T47D (cell line): ENCODE results near the gene CHAT.
A peak's percentile ranks its signal among the peaks of the same experiment; 100 is the strongest.
"Not testable (repeated sequence)": the region's sequence is repeated elsewhere in the genome, so short reads cannot be mapped to it uniquely, and the experiment has no call there.

Experiments
- DNase-seq, 2 experiments: peaks; one replicate each; pipeline versions ENCODE4 v3.0.0 to v3.0.0-alpha.2; 2011 to 2012; ENCODE audit warnings: low read depth in 1 of 2, low spot score in 1 of 2
- JUND ChIP-seq: IDR thresholded peaks from 2 replicates; pipeline ENCODE4 v1.6.1; 2012; ENCODE audit warnings: low read depth
- in situ Hi-C: cut with HindIII; loops from 2 replicates; pipeline ENCODE4 v1.10.0; 2016; ENCODE audit warnings: low sequenced_read_pairs, low pct_unique_long_range_greater_than_20kb

The CHAT gene

GRCh38 chr10:49661140-49661856 lies 47.5 kb downstream of the CHAT start:
- peak in 1 of 2 experiments; percentile 36 for DNase-seq
- in situ Hi-C loops: no loop called here
- TF ChIP-seq JUND: no peak

GRCh38 chr10:49662169-49662830 lies 48.5 kb downstream of the CHAT start:
- TF ChIP-seq JUND: no peak
- in situ Hi-C loops: no loop called here
- DNase-seq: no peak

- in situ Hi-C loops: no loop called here
- DNase-seq: no peak
- TF ChIP-seq JUND: no peak
Measured at GRCh38 chr10:49663596-49663995, 49.8 kb downstream of the CHAT start.

- in situ Hi-C loops: no loop called here
- no peak for TF ChIP-seq JUND
- DNase-seq: no peak
Measured at GRCh38 chr10:49664006-49664841, 50.4 kb downstream of the CHAT start.

GRCh38 chr10:49664842-49665355 lies 51.1 kb downstream of the CHAT start:
- no peak for TF ChIP-seq JUND
- in situ Hi-C loops: no loop called here
- DNase-seq: no peak

- DNase-seq: no peak
Measured at GRCh38 chr10:49666054-49666615, 52.3 kb downstream of the CHAT start.

GRCh38 chr10:49666685-49667084 lies 52.8 kb downstream of the CHAT start:
- TF ChIP-seq JUND: no peak
- in situ Hi-C loops: no loop called here
- DNase-seq: no peak

More at GRCh38 chr10:49666054-49666615, 52.3 kb downstream of the CHAT start:
- in situ Hi-C loops: no loop called here
- TF ChIP-seq JUND: no peak

GRCh38 chr10:49667991-49668390 lies 54.2 kb downstream of the CHAT start:
- DNase-seq: no peak
- in situ Hi-C loops: no loop called here
- TF ChIP-seq JUND: no peak

- in situ Hi-C loops: no loop called here
- no peak for TF ChIP-seq JUND
- no peak for DNase-seq
Measured at GRCh38 chr10:49668684-49669083, 54.8 kb downstream of the CHAT start.

- in situ Hi-C loops: no loop called here
- DNase-seq: no peak
Measured at GRCh38 chr10:49678827-49679479, 65.1 kb downstream of the CHAT start.

GRCh38 chr10:49679480-49679893 lies 65.7 kb downstream of the CHAT start, which contains the start of gene C10orf53:
Gene C10orf53 (plus strand): TSS chr10:49679651. CDS start chr10:49679698, 47 bp downstream.
- in situ Hi-C loops: no loop called here

More at GRCh38 chr10:49678827-49679479, 65.1 kb downstream of the CHAT start:
- no peak for TF ChIP-seq JUND

GRCh38 chr10:49682449-49682848 lies 68.6 kb downstream of the CHAT start:
- in situ Hi-C loops, DNase-seq: not testable (repeated sequence)

More at GRCh38 chr10:49679480-49679893, 65.7 kb downstream of the CHAT start, which contains the start of gene C10orf53:
- peak; percentile 61 to 80 for DNase-seq
- no peak for TF ChIP-seq JUND
